GM21367 (cell line): ENCODE data around the gene CHST10.

ENCODE experiments used
- ATAC-seq: cut with Tn5 transposase; IDR thresholded peaks from one replicate; pipeline ENCODE4 v1.9.1; 2021; ENCODE audit not compliant: unreplicated experiment

Gene CHST10

DNA sequence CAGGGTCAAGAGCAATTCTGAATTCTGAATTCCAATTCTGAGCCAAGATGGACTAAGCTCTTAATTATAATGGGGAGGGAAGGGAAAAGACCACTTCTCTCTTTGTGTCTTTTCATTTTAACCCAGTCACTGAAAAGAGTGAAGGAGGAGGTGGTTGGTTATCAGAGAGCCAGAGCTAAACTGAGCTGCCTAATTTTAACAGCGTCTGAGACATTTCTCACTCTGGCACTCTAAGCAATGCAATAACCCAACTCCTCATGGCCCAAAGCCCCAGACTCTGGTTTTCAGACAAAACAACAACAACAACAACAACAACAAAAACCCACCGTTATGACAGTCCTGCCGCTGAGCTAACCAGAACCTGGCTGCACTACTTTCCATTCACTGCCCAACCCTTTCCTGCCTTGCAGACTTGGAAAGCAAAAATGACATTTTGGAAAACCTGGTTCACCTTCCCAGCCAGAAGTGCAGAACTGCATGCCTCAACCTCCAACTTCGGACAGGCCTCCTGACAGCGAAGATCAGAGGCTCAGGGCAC is 1.0 kb downstream of the CHST10 start:
- ATAC-seq: no peak

DNA sequence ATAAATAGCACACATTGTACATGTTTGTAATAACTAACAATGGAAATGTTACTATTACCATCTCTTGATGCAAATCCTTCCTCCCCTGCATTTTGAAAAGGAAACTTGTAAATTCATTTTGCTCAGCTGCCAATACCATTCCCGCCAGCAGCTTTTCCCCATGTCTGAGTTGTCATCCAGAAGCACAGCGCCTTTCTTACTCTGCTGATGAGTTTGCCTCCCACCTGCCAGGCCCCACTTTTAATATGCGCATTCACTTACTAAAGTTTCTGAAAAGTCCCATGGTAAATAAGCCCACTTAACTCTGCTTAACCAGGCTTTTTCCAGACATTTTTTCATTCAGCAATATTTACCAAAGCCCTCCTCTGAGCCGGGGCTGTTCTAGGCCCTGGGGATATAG is 3.9 kb downstream of the CHST10 start:
- no peak for ATAC-seq

DNA sequence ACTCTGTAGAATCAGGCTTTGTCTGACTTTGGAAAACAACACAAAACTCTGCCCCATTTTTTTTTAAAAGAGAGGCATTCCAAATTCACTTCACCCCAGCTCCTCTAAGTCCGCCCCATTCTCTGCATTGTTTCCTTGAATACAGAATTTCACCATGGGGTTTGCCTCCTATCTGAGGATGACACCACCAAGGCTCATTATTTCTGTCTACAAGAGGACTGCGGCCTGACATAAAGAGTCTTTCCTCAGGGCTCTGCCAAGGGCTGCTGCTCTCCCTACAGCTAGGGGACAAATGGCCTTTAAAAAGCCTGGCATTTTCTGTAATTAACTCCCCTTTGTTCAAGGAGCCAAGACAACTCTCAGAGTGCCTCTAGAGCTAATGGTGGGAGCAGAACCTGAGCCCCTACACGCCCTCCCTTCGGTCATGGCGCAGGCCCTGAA is 4.6 kb downstream of the CHST10 start:
- no peak for ATAC-seq

DNA sequence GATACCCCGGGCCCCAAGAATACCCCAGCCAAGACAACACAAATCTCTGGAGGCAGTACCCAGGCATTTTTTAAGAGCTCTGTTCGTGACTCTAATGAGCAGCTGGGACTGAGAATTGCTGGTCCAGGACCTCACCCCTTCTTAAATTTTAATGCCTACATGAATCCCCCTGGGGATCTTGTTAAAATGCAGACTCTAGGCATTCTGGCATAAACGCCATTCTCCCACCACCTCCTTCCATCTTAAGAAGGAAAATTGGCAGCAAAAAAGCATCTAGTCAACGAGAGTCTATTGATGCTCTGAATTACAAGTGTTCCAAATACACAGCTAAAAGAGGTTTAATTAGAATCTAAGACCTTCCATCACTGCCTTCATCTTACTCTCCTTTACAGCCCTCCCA is 5.0 kb downstream of the CHST10 start:
- no peak for ATAC-seq

DNA sequence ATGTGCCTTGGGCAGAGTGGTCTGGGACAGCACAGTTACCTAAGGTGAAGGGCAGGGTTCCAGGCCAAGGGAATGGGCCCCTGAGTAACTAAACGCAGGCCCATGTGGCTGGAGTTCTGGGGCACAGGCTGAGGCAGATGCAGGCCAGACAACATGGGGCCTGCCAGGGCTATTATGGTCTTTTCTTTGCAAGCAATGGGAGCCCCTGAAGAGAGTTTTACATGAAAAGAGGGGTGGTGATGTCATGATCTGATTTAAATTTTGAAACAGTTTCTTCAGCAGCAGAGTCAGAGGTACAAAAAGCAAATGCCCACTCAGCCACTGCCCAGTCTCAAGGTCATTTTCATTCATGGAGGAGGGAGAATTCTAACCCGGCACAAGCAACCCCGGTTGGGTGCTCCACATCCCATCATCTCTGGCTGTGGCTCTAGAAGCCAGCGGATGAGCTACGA is 5.6 kb downstream of the CHST10 start:
- ATAC-seq: no peak

DNA sequence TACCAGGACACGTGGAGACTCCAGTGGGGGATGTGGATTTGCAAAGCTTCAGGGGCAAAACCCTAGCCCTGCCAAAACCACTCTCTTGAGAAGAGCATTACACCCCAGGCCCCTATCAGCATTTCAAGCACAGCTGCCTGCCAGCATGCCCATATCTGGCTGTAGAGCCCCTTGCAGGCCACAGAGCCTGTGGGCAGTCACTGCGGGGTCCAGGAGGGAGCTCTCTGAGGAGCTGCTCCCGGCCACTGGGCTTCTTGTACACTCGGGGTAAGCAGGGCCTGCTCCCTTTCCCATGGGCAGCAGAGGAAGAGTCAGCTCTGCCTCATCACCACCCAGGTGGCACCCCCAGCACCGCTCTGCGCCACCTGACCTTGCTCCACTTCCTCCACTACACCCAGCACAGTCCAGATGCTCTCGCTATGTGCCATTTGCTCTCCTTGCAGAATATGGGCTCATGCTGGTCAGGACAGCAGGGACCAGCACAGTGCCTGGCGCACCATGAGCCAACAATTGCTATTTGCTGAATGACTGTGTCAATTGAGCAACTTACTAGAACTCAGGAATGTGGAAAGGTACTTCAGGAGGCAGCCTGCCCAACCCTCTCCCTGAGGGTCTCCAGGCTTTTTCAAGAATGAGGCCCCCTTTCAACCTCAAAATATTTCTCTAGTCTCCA is 7.4 kb downstream of the CHST10 start:
- no peak for ATAC-seq

DNA sequence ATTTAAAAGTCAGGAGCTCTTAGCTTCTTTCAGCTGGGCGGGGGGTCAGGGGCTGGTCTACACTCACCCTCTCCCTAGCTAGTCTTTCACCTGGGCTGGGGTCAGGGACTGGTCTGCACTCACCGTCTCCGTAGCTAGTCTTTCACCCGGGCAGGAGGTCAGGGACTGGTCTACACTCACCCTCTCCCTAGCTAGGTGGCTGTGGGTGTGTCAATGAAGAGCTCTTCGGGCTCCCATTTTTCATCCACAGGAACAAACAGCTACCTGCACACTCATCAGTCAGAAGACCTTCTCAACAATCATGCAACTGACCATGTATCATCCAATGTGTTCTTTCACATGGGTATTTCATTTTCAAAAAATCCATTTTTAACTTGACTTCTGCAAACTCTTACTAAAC is 8.0 kb downstream of the CHST10 start:
- no peak for ATAC-seq

DNA sequence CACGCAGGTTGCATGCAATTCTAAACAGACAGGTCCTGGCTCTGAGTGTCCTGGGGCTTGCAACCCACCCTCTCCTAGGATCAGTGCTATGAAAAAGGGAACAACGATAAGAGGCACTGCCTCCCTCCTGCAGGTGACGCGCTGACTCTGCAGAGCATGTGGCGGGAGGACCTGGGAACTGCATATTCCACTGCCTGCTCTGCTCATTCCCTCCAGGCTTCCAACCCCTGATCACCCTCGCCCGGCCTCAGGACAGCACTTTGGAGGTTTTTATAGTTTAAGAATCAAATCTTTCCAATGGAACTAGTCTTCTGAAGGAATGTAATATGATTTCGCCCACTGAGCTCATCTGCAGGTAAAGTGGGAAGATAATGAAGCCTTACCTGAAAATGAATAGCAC is 8.5 kb downstream of the CHST10 start:
- no peak for ATAC-seq

DNA sequence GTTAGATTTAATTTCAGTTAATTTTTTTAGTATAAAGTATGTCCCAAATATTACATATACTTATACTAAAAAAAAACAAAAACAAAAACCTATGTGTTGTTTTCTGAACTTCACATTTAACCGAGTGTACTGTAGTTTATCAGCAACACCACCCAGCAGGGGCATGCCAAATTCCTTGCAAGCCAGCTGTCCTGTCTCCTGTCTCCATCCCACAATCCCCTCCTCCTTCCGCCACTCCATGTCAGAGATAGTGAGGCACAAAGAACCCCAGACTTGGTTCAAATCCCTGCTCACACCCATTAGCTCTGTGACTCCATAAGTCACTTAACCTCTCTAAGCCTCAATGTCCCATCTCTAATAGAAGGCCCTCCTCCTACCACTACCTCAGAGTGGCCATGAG is 9.4 kb downstream of the CHST10 start:
- ATAC-seq: no peak

DNA sequence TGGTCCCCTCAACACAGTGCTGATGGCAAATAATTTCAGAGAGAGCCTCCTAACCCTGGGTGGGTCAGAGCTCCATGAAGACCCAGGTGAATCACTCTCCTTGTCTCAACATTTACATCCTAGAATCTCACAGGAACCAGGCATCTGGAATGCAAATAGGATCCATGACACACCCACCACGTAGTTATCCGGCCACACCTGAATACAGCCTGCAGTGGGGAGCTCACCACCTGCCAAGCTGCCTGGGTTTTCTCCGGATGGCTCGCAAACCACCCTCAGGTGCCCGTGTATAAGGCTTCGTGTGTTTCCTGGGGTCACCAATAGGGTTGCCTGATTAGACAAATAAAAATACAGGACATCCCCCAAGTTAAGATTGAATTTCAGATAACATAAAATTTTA is 9.9 kb downstream of the CHST10 start:
- no peak for ATAC-seq

DNA sequence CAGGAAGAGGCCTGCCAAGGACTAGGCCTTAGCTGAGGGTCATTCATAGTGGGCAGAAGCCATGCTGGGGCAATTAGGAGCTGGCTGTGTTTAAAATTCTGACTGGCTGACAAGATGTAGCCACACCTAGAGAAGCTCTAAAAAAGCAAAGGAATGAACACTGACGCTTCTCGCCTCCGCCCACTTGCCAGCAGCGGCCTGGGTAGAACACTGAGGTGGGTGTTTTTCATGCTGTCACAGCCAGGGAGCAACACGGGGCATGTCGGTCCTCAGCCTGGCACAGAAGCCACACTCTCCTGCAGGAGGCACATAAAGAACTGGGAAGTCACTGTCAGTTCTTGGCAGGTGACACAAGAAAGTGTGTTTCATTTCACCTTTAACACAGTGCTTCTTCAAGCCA is 10.4 kb downstream of the CHST10 start:
- ATAC-seq: no peak

DNA sequence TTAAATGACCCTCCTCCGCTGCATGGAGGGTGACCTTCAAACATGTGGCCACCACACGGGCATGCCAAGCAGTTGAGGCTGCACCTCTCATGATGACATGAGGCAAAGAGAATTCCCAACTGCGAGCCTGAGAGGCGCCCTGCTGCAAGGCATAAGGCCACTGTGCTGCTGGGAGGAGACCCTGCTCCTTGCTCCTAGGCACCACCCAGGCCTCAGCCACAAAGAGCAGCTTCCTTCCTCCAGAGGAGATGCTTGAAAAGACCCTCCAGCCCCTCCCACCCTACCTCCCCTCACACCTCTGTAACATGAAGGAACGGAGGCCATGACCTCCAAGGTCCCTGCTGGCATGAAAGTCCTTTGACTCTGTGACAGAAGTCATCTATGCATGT is 11.4 kb downstream of the CHST10 start:
- no peak for ATAC-seq

DNA sequence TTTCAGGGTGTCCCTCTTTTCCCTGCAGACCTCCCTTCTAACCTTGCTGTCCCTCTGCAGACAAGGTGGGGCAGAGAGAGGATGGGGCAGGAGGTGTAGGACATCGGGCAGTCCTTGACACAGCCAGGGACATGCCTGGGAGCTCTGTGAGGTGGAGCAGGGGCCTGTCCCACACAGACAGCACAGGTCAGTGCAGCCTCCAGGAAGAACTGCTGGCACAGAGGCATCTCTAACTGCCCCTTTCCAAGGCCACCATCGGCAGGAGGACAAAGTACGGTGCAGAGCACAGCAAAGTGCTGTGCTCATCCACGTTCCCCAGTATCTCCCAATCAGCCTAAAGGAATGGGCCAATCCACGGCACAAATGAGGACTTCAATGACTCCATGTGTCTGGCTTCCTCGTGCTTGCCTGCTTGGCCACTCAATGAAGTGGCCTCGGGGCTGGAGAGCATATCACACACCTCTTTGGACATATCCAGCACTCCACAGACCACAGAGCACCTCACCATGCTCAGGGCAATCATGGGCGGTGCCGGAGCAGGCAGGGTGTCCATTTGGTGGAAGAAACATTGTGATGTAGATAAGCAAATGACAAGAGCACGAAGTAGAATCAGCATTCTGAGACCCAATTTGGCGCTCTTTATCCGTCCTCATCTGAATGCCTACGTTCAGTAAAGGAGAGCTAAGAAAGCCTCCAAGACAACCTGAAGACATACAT is 11.9 kb downstream of the CHST10 start:
- no peak for ATAC-seq

DNA sequence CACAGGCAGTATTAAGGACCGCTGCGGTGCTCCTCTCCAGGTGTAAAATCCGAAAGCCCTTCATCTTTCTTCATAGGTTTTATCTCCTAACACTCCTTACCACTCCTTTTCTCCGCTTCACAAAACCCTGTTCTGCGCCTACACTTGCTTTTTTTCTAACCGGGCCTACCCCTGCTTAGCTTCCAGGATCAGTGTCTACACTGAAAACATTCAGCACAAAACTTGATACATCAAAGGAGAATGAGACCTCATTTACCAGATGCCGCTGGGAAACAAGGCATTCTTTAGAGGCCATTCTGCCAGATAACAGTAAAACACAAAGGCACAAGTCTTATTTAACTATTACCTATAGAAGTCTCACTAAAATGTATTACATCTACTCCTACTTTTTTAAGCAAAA is 13.1 kb downstream of the CHST10 start:
- no peak for ATAC-seq

DNA sequence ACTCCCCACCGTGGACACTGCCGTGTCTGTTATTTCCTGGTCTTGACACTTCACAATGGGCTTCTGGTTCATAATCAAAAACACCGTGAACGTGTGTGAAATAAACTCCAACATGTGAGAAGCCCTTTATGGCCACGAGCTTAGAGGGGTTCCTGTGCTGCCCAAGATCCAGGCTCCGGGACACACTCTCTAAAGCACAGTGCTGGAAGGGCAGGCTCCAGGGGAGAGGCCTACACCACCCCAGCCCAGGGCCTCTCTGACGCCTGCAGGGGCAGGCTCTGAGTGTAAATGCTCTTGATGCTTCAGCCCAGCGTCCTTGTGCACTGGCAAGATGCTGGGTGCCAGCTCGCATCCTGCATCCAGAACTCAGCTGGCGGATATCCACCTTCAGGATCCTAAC is 13.7 kb downstream of the CHST10 start:
- ATAC-seq: no peak

DNA sequence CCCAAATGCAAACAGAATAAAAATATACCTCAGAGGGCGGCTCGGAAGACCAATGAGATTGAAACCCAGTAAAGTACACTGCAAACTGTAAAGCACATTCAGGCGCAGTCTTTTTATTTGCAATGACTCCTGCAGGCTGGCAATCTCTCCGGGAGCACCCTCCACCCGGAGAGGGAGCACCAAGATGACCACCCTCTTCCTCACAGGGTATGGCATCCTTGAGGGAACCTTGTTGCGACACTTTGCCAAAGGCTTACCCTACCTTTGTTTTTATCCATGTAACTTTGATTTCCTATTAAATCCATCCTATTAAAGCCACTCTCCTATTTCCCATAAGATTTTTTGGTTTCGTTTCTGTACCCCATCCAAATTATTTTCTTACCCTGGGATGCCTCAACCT is 16.2 kb downstream of the CHST10 start:
- ATAC-seq: no peak

DNA sequence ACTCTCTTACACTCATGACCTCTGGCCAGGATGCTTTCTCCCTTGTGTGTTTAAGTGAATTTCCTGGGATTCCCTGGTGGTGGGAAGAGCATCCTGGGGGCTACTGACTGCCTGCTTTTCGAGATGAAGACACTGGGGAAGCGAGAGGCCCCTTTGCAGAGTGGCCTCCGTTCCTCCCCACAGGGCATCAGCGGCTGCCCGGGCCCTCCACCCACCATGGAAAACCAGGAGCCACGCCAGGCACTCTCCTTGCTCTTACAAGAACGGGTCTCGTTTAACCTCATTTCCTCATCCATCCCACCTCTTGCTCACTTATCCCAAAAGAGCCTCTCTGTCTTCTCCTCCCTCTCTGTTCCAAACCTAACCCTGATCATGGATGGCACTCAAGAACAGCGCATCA is 17.8 kb downstream of the CHST10 start:
- ATAC-seq: no peak

DNA sequence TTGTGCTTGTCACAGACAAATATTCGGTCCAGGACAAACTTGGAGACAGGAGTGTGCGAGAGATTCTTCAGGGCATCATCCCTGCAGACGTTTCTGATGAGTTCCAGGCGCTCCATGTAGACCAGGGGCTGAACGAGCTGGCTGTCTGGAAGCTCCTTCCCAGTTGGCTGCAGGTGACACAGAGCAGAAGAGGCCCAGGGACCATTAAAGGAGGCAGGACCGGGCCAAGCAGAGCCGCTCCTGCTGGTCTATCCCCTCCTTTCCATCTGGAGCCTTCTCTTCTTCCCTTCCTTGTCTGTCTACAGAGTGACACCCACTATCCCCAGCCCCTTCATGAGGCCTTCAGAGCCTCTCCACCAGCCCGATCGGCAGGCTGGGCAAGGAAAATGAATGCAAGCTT is 19.5 kb downstream of the CHST10 start:
- no peak for ATAC-seq

DNA sequence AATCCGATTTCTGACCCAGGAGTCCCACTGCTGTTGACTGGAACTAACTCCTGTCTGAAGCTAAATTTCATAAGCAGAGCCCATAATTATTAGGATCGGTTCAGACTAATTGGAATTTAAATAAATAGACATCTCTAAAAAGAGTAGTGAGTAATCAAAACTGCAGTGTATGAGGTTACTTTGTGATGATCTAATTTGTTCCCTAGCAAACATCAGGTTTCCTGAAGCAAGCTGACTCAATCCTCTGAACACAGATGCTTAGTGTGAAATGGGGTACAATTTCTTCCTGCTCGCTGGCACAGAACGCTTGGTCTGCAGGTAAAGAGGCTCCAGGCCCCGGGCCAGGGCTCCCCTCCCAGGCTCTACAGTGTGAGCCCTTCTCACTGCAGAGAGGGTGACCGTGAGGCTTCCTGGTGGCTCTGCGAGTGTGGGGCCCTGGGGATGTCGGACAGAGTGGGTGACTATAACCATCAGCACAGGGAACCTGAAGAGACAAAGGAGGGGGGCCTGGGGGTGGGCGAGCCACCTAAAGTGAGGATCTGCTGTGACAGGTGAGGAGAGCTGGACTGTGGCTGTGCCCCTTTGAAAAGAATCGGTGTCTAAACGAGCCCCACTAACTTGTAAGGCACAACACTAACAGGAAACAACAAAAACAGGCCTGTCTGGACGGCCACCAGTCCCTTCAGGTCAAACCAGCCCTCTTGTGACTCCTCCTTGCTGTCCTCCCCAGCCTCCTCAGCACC is 20.2 kb downstream of the CHST10 start:
- ATAC-seq: no peak

DNA sequence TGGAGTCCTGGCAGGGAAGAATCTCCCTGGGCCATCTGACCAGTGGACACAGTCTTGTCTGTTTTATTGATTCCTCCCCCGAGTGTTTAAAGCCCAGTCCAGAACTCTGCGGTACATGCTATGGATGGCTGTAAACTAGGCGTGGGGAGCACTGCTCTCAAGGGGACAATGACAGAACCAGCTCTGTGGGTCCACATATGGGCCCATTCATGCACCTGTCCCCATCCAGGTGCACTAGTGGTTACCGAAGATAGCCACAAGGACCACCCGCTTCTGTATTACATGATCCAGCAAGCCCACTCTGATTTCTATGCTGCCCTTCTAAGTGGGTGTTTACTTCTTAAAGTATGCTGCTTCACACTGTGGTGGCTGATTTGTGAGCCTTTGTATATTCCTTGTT is 21.0 kb downstream of the CHST10 start:
- no peak for ATAC-seq

DNA sequence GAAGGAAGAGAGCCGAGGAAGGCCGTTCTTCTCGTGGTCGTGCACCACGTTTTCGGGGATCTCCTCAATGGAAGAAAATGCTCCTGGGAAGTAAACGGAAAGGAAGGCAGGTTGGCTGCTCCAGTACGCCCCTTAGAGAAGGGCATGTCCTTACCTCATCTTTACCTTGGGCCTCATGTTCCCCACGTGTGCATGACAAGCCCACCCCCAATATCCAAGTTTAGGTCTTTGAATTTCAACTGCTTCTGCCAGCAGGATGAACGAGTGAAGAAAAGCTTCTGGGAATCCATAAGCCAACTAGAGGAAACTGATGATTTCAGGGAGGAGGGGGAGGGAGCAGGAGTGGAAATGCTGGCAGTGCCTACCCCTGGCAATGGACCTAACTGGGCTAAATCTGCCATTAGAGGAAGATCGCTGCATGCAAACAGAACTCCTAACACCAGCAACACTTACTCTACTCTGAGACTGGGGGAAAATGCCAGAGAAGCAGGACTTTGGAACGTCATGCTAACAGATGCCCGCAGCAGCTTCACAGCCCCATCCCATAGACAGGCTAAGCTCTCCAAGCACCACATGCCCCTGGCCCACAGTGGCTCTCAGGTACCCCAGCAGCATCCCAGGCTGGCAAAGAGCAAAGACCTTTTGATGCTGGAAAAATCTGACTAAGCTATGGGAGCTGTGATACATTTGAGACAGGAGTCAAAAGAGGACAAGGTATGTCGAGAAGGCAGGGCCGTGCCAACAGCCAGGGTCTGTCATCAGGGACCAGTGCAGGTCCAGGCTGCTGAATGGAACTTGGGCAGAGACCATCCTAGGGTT is 21.7 kb downstream of the CHST10 start:
- no peak for ATAC-seq
